Thymus (tissue), 11 donors: ENCODE results near the gene ETV5. TPM values are rescaled to one million over a fixed set of nuclear protein-coding genes. Genes with fewer than 3 reads are reported as not detected.

Source experiments
- DNase-seq, 9 donors: peaks; one replicate each; pipeline ENCODE4 v3.0.0-alpha.2; 2013; ENCODE audit warnings: low spot score in 9 of 9, low read depth in 6 of 9, missing footprints in 1 of 9
- H3K27ac ChIP-seq, 2 donors: one replicate each; pipeline ENCODE4 v1.5.1; 2013; ENCODE audit warnings: control low read depth in 1 of 2, low read depth in 1 of 2, low read length in 1 of 2, mild to moderate bottlenecking in 1 of 2, moderate library complexity in 1 of 2
- H3K27me3 ChIP-seq, 2 donors: one replicate each; pipeline ENCODE4 v1.5.1; 2013; ENCODE audit warnings: low read length in 1 of 2; ENCODE audit not compliant: control insufficient read depth in 2 of 2, insufficient read depth in 1 of 2
- H3K36me3 ChIP-seq, 2 donors: one replicate each; pipeline ENCODE4 v1.5.1; 2013; ENCODE audit warnings: low read length in 1 of 2, mild to moderate bottlenecking in 1 of 2, moderate library complexity in 1 of 2; ENCODE audit not compliant: control insufficient read depth in 2 of 2, insufficient read depth in 2 of 2
- H3K4me1 ChIP-seq, 2 donors: one replicate each; pipeline ENCODE4 v1.5.1; 2013; ENCODE audit warnings: low read length in 2 of 2; ENCODE audit not compliant: control insufficient read depth in 2 of 2, insufficient read depth in 2 of 2
- H3K4me3 ChIP-seq, 2 donors: one replicate each; pipeline ENCODE4 v1.5.1; 2013; ENCODE audit warnings: low read length in 2 of 2, control low read depth in 1 of 2, mild to moderate bottlenecking in 1 of 2
- H3K9me3 ChIP-seq, 2 donors: one replicate each; pipeline ENCODE4 v1.5.1; 2013; ENCODE audit warnings: low read length in 1 of 2, mild to moderate bottlenecking in 1 of 2; ENCODE audit not compliant: control insufficient read depth in 2 of 2, insufficient read depth in 1 of 2
- WGBS: extraction: QIAGEN DNeasy Blood & Tissue Kit; methylation state at CpG from one replicate; pipeline ENCODE4 v1.1.7; 2013; 5-methylcytosine and 5-hydroxymethylcytosine counted together
- polyA plus RNA-seq: library from polyadenylated mRNA; stranded (reverse); fragments of 200-250 nt; gene quantifications from one replicate; pipeline ENCODE4 v1.2.3, GENCODE V29; 2013
- total RNA-seq: library from RNA; stranded (reverse); fragments of 120-200 nt; gene quantifications from one replicate; pipeline ENCODE4 v1.2.4, GENCODE V29; 2013
- donor health status: healthy.

Gene ETV5
- total and polyA plus RNA-seq, 2 donors = 4.9 to 11.0 TPM

DNA sequence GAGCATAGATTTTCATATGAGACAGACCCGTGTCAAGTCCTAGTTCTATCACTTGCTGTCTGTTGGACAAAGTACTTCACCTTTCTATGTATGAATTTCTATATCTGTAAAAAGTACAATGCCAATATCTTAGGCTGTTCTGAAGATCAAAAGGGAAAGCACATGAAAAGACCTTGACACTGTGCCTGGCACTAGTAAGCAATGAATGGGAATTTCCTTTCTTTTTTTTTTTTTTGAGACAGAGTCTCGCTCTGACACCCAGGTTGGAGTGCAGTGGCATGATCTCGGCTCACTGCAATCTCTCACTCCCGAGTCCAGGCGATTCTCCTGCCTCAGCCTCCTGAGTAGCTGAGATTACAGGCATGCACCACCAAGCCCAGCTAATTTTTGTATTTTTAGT lies 35.4 kb upstream of the ETV5 start:
- no peaks in the 10 kb centered on the region for H3K36me3 ChIP-seq
- no peak overlapping the region for H3K27ac ChIP-seq
- WGBS = 97% methylated on average over 5 of the region's 5 CpGs
- no peak for DNase-seq
- no peaks in the 10 kb centered on the region for H3K9me3 ChIP-seq
- H3K4me3 ChIP-seq = no peak overlapping the region
- H3K4me1 ChIP-seq = peaks cover 0 to 11% of the 10 kb centered on the region in 2 donors
- no peaks in the 10 kb centered on the region for H3K27me3 ChIP-seq

- WGBS = 75% methylated on average over 1 of the region's 1 CpG
- peaks cover 0 to 11% of the 10 kb centered on the region in 2 donors for H3K4me1 ChIP-seq
- no peaks in the 10 kb centered on the region for H3K36me3 ChIP-seq
- H3K9me3 ChIP-seq = no peaks in the 10 kb centered on the region
- no peak overlapping the region for H3K27ac ChIP-seq
- no peak overlapping the region for H3K4me3 ChIP-seq
- H3K27me3 ChIP-seq = no peaks in the 10 kb centered on the region
- DNase-seq = no peak
These were observed 34.4 kb upstream of the ETV5 start for GRCh38 chr3:186143250-186143649.

DNA sequence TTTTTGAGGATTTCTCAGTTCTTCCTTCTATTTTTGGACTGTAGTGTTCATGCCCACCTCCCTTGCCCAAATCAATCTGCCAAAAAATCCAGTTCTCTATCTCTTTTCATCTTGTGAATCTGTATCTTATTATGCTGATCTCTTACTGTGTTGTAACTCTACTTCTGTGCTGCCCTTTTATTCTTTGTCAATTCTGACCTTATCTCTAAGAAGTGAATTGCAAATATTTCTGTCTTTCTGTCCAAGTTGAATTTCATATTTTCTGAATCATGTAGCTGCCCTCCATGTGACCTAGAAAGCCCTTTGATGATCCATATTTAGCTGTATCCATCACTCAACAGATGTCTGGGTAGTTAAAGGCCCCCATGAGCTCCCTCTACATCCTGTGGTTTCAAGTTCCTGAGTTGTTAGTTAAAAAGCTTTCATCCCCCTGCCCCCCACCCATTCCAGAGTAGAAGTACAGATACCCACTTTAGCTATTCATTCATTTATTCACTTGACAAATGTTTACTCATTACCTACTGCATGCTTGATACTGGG lies 33.6 kb upstream of the ETV5 start:
- Histone ChIP-seq H3K36me3 (no peaks in the 10 kb centered on the region), H3K4me1 (peaks cover 0 to 11% of the 10 kb centered on the region in 2 donors), H3K27me3 (no peaks in the 10 kb centered on the region), H3K27ac (no peak overlapping the region), H3K4me3 (no peak overlapping the region), H3K9me3 (no peaks in the 10 kb centered on the region)
- DNase-seq = peak in 3 of 9 donors; percentile 18 to 58 (median 24)

- H3K9me3 ChIP-seq = no peaks in the 10 kb centered on the region
- H3K4me3 ChIP-seq = no peak overlapping the region
- WGBS = 95% methylated on average over 2 of the region's 2 CpGs
- no peaks in the 10 kb centered on the region for H3K27me3 ChIP-seq
- H3K27ac ChIP-seq = no peak overlapping the region
- H3K36me3 ChIP-seq = no peaks in the 10 kb centered on the region
- H3K4me1 ChIP-seq = peaks cover 0 to 11% of the 10 kb centered on the region in 2 donors
- no peak for DNase-seq
These were observed 32.9 kb upstream of the ETV5 start for GRCh38 chr3:186141790-186142189.

- H3K36me3 ChIP-seq = no peaks in the 10 kb centered on the region
- no peak overlapping the region for H3K4me3 ChIP-seq
- peaks cover 0 to 10% of the 10 kb centered on the region in 2 donors for H3K4me1 ChIP-seq
- no peak overlapping the region for H3K27ac ChIP-seq
- H3K27me3 ChIP-seq = no peaks in the 10 kb centered on the region
- 93% methylated on average over 12 of the region's 12 CpGs for WGBS
- DNase-seq = no peak
- no peaks in the 10 kb centered on the region for H3K9me3 ChIP-seq
These were observed 29.5 kb upstream of the ETV5 start for GRCh38 chr3:186138272-186138981.

GRCh38 chr3:186137051-186137685 lies 28.3 kb upstream of the ETV5 start:
- 94% methylated on average over 15 of the region's 15 CpGs for WGBS
- no peaks in the 10 kb centered on the region for H3K9me3 ChIP-seq
- H3K36me3 ChIP-seq = no peaks in the 10 kb centered on the region
- peaks cover 0 to 5% of the 10 kb centered on the region in 2 donors for H3K4me1 ChIP-seq
- no peaks in the 10 kb centered on the region for H3K27me3 ChIP-seq
- DNase-seq = no peak
- no peak overlapping the region for H3K27ac ChIP-seq
- H3K4me3 ChIP-seq = no peak overlapping the region

DNA sequence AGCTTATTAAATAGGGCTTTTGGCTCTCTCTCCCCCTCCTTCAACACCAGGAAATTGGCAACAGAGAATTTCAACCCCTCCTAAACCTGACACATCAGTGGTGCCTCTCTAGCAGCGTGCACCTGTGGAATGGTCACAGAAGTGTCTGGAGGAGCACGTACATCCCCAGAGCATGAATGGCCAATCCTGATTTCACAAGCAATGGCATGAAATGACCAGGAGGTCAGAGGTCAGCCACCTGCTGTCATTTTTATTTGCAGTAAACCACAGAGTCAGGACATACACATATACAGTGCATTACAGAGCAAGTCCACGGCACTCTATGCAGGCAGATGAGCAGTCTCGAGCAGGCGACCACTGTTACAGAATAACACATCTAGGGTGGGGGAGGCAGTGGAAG lies 25.1 kb upstream of the ETV5 start:
- DNase-seq = no peak
- Histone ChIP-seq H3K4me3 (no peak overlapping the region), H3K4me1 (peaks cover 0 to 7% of the 10 kb centered on the region in 2 donors), H3K27me3 (no peaks in the 10 kb centered on the region), H3K27ac (no peak overlapping the region), H3K36me3 (no peaks in the 10 kb centered on the region), H3K9me3 (no peaks in the 10 kb centered on the region)
- 94% methylated on average over 5 of the region's 5 CpGs for WGBS

GRCh38 chr3:186132487-186132886 lies 23.6 kb upstream of the ETV5 start:
- H3K9me3 ChIP-seq = no peaks in the 10 kb centered on the region
- WGBS = 97% methylated on average over 2 of the region's 2 CpGs
- H3K4me1 ChIP-seq = peaks cover 0 to 7% of the 10 kb centered on the region in 2 donors
- no peaks in the 10 kb centered on the region for H3K27me3 ChIP-seq
- H3K4me3 ChIP-seq = no peak overlapping the region
- peak in 2 of 9 donors; percentile 15 to 23 for DNase-seq
- no peaks in the 10 kb centered on the region for H3K36me3 ChIP-seq
- no peak overlapping the region for H3K27ac ChIP-seq

DNA sequence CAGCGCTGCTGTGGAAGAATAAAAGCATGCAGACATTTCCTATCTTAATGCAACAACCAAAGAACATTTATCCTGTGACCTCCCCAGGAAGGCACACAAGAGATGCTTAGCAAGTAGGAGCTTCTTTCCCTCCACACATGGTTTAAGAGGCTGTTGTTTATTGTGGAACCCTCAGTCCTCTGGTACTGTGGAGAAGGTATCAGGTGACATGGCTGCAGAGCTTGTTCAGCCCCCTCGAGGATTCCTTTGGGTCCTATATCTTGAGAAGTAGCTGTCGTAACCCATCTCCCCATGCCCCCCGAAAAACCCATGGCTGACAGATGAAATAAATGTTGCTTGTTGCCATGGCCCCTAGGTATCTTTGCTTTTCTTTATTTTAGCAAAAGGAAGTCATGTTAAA lies 20.3 kb upstream of the ETV5 start:
- no peaks in the 10 kb centered on the region for H3K9me3 ChIP-seq
- no peak for DNase-seq
- H3K27ac ChIP-seq = no peak overlapping the region
- peaks cover 0 to 7% of the 10 kb centered on the region in 2 donors for H3K4me1 ChIP-seq
- no peak overlapping the region for H3K4me3 ChIP-seq
- H3K27me3 ChIP-seq = no peaks in the 10 kb centered on the region
- no peaks in the 10 kb centered on the region for H3K36me3 ChIP-seq
- 94% methylated on average over 4 of the region's 4 CpGs for WGBS
